ENCODE data around the gene TNRC6A.

TNRC6A gene

DNA sequence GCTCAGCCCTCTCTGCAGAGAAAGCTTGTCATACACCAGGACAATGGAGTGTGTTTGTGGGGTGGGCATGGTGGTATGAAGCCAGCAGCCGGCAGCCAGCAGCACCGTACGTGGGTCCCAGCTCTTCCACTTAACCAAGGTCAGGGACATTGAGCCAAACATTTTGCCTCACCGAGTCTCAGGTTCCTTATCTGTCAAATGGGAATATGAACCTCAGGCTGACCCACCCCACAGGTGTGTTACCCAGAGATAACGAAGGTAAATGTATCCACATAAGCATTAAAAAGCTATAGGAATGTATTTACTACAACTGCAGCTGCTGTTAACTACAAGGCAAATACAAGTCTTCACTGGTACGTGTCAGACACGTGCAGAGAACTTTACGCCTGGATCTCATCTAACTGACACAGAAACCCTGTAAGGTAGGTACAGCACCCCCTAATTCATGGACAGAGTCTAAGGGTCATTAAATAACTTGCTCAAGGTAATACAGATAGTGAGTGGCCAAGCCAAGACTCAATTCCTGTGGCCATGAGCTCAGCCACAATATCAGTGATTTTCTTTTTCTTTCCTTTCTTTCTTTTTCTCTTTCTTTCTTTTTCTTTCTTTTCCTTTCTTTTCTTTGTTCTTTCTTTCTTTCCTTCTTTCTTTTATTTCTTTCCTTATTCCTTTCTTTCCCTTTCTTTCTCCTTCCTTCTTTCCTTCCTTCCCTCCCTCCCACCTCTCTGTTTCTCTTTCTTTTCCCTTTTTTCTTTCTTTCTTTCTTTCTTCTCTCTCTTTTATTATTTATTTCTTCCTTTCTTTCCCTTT, 117.3 kb downstream of the TNRC6A start:
- TF ChIP-seq, protein P1, sequence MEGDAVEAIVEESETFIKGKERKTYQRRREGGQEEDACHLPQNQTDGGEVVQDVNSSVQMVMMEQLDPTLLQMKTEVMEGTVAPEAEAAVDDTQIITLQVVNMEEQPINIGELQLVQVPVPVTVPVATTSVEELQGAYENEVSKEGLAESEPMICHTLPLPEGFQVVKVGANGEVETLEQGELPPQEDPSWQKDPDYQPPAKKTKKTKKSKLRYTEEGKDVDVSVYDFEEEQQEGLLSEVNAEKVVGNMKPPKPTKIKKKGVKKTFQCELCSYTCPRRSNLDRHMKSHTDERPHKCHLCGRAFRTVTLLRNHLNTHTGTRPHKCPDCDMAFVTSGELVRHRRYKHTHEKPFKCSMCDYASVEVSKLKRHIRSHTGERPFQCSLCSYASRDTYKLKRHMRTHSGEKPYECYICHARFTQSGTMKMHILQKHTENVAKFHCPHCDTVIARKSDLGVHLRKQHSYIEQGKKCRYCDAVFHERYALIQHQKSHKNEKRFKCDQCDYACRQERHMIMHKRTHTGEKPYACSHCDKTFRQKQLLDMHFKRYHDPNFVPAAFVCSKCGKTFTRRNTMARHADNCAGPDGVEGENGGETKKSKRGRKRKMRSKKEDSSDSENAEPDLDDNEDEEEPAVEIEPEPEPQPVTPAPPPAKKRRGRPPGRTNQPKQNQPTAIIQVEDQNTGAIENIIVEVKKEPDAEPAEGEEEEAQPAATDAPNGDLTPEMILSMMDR (IDR thresholded peaks at IDR 0.05) = no peak

DNA sequence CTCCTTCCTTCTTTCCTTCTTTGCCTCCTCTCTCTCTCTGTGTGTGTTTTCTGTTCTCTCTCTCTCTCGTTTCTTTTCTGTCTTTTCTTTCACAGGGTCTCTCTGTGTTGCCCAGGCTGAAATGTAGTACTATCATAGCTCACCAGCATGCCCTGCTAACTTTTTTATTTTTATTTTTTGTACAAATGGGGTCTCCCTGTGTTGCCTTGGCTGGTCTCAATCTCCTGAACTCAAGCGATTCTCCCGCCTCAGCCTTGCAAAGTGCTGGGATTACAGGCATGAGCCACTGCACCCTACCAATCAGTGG, 117.9 kb downstream of the TNRC6A start:
- TF ChIP-seq, protein P1 (IDR thresholded peaks at IDR 0.05) = no peak

DNA sequence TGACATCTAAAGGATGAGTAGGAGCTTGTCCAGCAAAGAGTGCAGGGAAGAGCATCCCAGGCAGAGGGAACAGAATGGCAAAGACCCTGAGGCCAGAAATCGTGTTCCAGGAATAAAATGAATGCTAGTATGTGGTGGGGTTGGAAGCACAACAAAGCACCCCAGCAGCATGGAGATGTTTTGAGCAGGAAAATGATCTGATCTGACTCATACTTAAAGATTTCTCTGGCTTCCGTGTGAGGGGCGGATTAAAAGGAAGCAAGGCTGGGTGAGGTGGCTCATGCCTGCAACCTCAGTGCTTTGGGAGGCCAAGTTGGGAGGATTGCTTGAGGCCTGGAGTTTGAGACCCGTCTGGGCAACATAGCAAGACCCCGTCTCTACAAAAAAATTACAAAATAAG, 118.6 kb downstream of the TNRC6A start:
- TF ChIP-seq, protein P1 (IDR thresholded peaks at IDR 0.05) = no peak

DNA sequence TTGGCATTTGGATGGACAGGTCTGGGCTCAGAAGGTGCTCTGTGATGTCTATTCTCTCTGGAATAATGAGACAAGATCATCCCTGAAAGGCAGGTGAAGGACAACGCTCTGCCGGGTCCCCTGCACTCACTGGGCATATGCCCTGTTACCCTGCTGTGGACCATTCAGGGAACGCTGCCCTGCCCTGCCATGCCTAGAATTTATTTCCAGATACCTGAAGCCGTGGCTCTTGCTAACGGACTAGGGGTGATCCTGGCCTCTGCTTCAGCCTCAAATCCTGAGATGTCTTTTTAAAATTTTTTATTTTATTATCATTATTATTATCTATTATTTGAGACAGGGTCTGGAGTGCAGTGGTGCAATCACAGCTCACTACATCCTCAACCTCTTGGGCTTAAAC, 120.2 kb downstream of the TNRC6A start:
- TF ChIP-seq, protein P1 (IDR thresholded peaks at IDR 0.05) = no peak

DNA sequence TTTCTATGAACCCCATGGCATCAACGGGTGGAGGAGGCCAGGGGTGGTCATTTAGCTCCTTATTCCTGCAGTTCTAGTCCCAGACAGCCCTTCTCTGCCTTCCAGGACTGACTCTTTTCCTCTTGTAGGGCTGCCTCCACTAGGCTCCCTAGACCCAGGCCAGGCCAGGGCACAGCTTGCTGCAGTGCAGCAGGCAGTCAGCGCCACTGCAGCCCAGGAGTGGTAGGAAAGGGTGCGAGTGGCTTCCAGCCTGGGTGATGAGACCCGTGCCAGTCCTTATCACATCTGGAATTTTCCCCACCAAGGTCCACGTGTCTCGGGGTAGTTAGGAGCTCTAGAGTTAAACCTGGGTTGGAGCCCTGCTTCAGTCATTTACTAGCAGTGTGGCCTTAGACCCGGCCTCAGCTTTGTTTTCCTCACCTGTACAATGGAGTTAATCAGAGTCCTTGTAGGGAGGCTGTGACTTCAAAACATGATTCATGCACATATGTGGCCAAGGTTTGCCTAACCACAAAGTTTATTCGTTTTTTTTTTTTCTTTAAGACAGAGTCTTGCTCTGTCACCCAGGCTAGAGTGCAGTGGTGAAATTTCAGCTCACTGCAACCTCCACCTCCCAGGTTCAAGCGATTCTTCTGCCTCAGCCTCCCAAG, 121.0 kb downstream of the TNRC6A start:
- TF ChIP-seq, protein P1 (IDR thresholded peaks at IDR 0.05) = no peak

DNA sequence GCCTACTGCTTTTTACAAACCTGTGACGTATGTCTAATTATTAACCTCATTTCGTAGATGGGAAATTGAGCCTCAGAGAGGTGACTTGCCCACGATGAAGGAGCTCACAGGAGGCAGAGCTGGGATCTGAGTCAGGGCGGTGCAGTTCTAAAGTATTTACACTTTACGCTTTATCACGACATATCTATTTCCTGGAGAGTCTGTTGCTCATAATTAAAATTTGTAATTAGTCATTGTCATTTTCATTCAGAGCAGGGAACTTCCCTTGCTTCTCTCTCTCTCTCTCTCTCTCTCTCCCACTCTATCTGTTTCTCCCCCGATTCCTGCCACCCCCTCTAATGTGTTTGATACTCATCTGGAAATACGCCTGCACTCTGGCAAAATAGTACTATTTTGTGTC, 122.2 kb downstream of the TNRC6A start:
- TF ChIP-seq, protein P1 (IDR thresholded peaks at IDR 0.05) = no peak

DNA sequence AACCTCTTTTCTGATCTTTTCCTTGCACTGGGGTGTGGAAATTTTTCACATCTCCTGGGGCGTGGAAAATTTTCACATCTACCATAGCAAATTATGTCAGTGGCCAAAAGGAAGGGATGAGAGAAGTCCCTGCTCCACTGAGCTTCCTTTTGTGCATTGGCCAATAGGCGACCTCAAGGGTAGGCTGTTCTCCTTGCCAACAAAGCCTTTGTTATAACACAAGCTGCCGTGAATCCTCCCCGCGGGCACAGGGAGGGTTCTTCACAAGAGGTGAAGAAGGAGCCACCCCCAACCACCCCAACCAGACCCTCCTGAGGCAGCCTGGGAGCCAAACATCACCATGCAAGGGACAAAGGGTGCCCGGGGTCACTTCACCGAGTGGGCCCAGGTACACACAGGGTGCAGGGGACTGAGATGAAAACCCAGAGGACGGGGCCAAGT, 122.8 kb downstream of the TNRC6A start:
- TF ChIP-seq, protein P1 (IDR thresholded peaks at IDR 0.05) = no peak
